NB4 (cell line): ENCODE measurements around the gene RIC1.

Experiments used
- MYC ChIP-seq: IDR thresholded peaks from 2 replicates; pipeline ENCODE4 v1.6.1; 2011; ENCODE audit warnings: low read depth, low read length
- POLR2A ChIP-seq: IDR thresholded peaks from 2 replicates; pipeline ENCODE4 v1.6.1; 2011; ENCODE audit warnings: mild to moderate bottlenecking; ENCODE audit not compliant: insufficient read length; ENCODE audit errors: extremely low read depth
- TF ChIP-seq, protein P1 (sequence below): IDR thresholded peaks from one replicate; pipeline ENCODE4 v1.5.1; 2012; ENCODE audit warnings: low read depth, low read length
- TF ChIP-seq, protein P2 (sequence below): IDR thresholded peaks from 2 replicates; pipeline ENCODE4 v1.6.1; 2011; ENCODE audit warnings: low read depth, low read length

DNA sequence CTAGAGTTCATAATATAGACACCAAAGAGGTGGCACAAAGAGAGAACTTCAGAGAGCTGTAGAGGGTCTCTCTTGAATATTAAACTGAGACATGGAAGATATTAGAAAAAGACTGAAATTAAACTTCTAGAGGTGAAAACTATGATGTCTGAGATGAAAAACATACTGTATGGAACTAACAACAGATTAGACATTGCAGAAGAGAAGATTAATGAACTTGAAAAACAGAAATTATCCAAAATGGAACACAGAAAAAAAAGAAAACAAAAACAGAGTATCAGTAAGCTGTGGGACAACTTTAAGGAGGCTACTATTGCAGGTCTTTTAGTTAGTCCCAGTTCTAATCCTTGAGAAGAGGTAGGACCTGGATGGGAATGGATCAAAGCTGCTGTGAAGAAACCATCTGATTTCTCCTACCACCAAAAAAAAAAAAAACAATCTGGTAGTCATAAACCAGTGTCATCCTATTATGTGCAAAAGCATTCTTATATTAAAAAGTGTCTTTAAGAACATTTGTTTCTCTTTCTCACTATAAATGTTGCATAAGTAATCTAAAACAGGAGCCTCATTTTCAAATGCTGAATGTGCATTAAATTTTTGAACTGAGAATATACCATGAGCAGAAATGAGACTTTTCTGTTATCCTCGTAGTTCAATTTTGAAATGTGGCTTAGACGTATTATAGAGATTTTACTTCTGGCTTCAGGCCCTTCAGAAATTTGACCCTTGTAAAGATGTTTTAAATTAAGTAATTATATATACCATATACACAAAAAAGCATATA, 107.8 kb downstream of the RIC1 start:
- TF ChIP-seq, protein P1, sequence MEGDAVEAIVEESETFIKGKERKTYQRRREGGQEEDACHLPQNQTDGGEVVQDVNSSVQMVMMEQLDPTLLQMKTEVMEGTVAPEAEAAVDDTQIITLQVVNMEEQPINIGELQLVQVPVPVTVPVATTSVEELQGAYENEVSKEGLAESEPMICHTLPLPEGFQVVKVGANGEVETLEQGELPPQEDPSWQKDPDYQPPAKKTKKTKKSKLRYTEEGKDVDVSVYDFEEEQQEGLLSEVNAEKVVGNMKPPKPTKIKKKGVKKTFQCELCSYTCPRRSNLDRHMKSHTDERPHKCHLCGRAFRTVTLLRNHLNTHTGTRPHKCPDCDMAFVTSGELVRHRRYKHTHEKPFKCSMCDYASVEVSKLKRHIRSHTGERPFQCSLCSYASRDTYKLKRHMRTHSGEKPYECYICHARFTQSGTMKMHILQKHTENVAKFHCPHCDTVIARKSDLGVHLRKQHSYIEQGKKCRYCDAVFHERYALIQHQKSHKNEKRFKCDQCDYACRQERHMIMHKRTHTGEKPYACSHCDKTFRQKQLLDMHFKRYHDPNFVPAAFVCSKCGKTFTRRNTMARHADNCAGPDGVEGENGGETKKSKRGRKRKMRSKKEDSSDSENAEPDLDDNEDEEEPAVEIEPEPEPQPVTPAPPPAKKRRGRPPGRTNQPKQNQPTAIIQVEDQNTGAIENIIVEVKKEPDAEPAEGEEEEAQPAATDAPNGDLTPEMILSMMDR, result no peak
- TF ChIP-seq POLR2A (no peak), MYC (no peak)
- TF ChIP-seq, protein P2, sequence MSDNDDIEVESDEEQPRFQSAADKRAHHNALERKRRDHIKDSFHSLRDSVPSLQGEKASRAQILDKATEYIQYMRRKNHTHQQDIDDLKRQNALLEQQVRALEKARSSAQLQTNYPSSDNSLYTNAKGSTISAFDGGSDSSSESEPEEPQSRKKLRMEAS, result no peak
